HG03432 (cell line): ENCODE measurements around the gene PARD3.

Experiments
- ATAC-seq: cut with Tn5 transposase; IDR thresholded peaks from one replicate; pipeline ENCODE4 v1.9.1; 2021; ENCODE audit warnings: mild to moderate bottlenecking, moderate library complexity; ENCODE audit not compliant: unreplicated experiment

Gene PARD3

GRCh38 chr10:34825414-34825813 lies 10.3 kb upstream of the PARD3 start:
- ATAC-seq: no peak

GRCh38 chr10:34824870-34825269 lies 9.8 kb upstream of the PARD3 start:
- ATAC-seq: no peak

GRCh38 chr10:34821587-34822585 lies 6.8 kb upstream of the PARD3 start:
- no peak for ATAC-seq

- ATAC-seq: no peak
These were observed 2.5 kb upstream of the PARD3 start for GRCh38 chr10:34817586-34817985.

DNA sequence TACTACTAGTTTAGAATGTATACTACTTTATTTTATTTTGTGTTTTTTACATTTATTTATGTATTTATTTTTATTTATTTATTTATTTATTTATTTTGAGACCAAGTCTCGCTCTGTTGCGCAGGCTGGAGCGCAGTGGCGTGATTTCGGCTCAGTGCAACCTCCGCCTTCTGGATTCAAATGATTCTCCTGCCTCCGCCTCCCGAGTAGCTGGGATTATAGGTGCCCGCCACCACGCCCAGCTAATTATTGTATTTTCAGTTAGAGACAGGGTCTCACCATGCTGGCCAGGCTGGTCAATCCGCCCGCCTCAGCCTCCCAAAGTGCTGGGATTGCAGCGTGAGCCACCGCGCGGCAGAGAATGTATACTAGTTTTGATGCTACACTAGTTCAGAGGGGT lies 2.0 kb upstream of the PARD3 start:
- ATAC-seq: no peak

GRCh38 chr10:34816501-34817002 lies 1.5 kb upstream of the PARD3 start:
- ATAC-seq: no peak

GRCh38 chr10:34816085-34816496 lies 995 bp upstream of the PARD3 start:
- no peak for ATAC-seq

DNA sequence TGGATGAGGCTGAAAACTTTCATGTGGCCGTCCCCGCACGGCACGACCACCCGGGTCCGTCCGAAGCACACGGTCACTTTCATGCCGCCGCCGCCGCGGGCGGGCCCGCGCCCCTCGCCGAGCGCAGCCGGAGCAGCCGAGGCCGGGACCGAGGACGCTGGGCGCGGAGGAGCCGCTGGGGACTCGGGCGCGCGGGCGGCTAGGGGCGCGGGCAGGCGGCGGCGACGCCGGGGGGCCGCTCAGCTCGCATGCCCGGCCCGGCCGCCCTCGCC lies 247 bp downstream of the PARD3 start:
- no peak for ATAC-seq

GRCh38 chr10:34814223-34814912 lies 728 bp downstream of the PARD3 start:
- ATAC-seq: peak; percentile 34

DNA sequence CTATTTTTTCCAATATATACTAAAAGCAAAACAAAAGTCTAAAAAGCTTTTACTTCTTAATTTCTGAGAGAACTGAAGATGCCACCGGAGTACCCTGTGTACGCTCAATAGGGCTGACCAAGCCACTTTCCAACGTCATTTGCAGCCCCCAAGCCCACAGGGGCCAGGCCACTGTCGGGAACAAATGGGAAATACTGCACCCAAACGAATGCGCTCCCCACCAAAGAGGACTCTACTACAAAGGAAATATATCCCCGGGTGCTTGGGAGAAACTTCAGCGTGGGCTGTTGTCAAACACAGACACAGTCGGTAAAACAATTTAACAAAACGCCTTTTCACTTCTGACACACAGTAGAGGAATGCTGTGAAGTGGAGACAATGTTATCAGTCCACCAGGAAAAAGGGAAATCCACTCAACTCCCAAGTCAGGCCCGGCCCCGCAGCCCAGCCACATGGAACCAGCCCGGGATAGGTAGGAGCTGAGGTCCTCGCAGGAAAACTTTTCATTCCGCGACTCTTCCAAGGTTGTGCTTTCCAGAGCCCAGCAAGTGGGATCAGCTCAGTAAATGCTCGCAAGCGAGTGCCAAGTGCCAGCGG lies 1.4 kb downstream of the PARD3 start:
- ATAC-seq: no peak

GRCh38 chr10:34812771-34813170 lies 2.3 kb downstream of the PARD3 start:
- no peak for ATAC-seq

GRCh38 chr10:34811968-34812514 lies 3.1 kb downstream of the PARD3 start:
- ATAC-seq: no peak

- ATAC-seq: no peak
These were observed 3.7 kb downstream of the PARD3 start for GRCh38 chr10:34811126-34811967.

- ATAC-seq: peak; percentile 20
These were observed 5.3 kb downstream of the PARD3 start for GRCh38 chr10:34809796-34810195.

- ATAC-seq: peak; percentile 43
These were observed 6.0 kb downstream of the PARD3 start for GRCh38 chr10:34808801-34809745.

DNA sequence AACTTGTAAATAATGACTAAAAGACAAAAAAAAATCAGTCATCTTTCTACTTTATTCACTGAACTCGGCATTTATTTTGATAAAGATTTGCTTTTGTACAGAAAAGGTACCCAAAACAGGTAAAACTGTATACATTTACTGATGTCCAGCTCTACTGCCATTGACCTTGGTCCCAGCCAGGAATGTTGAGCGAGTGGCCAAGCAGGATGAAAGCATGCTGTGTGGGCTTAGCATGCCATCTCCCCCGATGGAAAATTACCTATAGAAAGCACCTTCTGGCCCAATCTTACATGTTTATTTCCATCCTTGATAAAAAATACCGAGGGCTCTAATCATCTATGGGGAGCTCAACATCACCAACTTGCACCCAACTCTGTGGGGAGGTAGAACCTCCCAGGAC lies 6.8 kb downstream of the PARD3 start:
- no peak for ATAC-seq

DNA sequence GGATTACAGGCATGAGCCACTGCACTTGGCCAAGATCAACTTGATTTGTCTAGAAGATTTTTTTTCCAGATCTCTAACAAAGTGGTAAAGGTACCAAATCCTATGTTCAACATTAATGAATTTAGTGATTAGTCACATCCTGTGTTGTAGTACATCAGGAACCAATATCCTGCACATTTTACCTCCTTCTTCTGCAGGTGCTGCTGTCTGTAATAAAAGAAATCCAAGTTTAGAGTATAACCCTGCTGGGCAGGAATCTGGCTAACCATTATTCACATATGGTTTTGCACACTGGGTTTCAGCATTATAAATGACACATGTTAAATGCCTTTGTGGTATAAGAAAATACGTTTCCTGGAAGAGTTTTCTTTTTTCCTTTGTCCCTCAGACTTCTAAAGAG lies 10.8 kb downstream of the PARD3 start:
- ATAC-seq: no peak

GRCh38 chr10:34802692-34803091 lies 12.4 kb downstream of the PARD3 start:
- no peak for ATAC-seq

DNA sequence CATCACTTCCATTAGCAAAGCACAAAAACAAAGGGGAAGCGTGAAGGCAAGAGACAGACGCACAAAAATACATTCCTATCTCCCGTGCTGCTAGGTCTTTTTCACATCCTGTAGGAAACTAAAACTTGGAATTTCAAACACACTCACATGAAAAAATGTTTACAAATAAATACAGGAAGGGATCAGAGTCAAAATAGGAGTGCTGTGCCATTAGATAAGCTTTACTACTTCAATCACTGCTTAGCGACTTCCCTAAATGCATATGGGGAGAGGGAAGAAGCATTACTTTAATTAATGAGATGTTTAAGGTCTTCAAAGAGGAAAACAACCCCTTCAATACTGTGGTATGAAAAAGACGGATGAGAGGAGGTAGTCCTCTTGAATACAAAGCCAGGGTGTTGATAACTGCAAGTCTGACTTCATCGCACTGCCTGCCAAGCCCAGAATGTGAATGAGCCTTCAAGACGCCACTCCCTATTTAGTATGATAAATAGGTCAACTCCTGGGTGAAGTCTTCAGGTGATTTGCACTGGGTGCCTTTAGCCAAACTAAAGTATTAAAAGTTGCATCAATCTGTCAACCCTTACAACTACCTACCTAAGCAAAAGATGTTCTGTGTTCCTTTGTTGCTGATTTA lies 13.9 kb downstream of the PARD3 start:
- no peak for ATAC-seq
